ENCODE results near the gene AMMECR1L. TPM values are rescaled to one million over a fixed set of nuclear protein-coding genes. Genes with fewer than 3 reads are reported as not detected.
"Not testable (repeated sequence)": the region's sequence is repeated elsewhere in the genome, so short reads cannot be mapped to it uniquely, and the experiment has no call there.

AMMECR1L gene
- total RNA-seq, 1 experiment from 2014 or later = 10.5 TPM

DNA sequence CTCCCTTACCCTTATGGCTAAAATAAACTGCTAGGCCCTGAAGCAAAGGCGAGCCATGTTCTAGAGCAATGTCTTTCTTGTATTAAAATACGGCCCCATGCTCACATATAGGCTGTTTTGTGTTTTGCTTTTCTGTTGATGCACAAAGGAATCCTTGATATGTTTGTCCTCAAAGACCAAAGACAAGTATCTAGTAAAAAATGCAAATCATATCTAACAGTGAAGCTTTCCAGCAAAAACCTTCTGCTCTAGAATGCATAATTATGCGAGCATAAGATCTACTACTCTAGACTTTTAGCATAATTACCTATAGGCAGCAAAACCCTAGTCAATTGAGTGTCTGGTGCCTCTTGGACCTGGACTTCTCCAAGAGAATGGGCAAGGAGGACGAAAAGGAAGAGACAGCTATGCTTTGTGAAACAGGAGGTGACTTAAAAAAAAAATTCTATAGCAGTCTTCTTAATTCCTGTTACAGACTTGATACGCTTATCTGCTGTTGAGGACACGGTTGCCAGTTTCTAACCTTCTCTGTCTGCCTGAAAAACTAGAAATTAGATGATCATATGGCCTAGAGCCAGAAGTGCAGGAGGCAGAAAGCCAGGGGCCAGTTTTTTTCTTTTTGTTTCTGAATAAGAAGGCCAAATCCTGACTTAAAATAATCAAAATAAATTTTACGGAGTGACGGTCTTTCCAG lies 1.5 kb upstream of the AMMECR1L start:
- DNase-seq (ENCODE audit: low spot score) = no peak

DNA sequence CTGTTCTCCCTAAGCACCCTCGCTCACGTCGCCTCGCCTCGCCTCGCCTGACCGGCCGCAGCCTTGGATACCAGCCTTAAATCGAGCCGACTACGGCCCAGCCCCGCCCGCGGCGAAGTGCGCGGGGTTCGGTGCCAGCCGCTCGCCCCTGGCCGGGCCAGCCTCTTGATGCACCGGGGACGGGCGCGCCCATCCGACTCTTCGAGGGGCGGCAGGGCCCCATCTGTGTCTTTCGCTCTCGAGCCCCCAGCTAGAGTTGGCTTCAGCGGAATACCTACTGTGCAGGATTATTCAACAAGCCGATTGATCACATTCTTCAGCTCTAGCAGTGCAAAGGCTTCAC lies 808 bp upstream of the AMMECR1L start:
- not testable (repeated sequence) for DNase-seq (ENCODE audit: low spot score)

DNA sequence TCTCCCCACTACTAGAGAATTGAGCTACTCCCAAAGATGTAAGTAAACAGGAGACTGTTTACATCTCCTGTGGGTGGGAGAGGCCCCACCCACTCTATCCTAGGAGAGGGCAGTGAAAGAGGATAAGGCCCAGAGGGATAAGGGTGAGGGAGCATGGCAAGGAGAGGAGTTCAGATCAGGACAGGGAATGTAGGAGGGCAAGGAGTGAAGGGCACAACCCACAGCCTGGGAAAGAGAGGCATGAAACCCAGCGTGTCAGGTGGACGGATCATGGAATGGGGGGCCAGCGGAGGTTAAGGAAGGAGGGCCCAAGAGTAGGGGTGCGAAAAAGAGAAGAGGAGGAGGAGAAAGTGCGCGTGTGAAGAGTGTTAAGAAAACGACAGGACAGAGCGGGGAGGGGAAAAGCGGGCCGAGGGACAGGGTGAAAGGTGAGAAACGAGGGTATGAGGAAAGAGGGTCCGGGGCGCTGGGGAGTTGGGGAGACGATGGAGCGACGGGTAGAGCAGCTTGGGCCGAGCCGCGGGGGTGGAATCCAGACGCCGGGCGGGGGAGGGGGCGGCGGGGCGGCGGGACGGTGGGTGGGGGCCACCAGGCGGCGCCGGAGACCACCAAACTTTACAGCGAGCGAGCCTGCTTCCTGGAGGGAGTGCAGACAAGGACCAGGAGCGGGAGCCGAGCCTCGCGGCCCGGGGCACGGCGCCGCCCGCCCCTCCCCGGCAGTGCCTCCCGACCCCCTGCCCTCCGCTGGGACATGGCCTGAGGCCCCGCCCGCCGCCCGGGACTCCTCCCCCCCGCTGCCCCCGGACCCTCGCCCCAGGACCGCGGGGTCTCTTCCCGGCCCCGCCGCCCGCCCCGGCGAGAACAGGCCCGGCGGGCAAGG lies 655 bp downstream of the AMMECR1L start:
- peak; percentile 56 for DNase-seq (ENCODE audit: low spot score)

DNA sequence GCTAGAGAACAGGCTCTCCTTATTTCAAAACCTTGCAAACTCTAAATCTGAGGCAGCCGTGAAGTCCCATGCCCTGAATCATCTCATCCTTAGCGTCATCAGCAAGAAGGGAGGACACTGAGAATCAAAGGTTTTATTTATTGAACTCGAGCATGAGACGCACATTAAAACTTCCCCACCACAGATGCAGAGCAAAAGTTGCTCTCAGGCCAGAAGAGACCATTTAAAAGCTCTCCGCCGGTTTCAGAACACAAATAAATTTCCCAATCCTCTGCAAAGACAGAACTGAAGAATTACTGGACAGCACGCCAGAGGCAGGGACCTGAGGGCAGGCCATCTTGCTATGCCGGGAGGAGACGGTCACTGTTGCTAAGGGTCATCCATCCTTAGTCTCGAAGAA lies 1.3 kb downstream of the AMMECR1L start:
- DNase-seq (ENCODE audit: low spot score) = no peak

DNA sequence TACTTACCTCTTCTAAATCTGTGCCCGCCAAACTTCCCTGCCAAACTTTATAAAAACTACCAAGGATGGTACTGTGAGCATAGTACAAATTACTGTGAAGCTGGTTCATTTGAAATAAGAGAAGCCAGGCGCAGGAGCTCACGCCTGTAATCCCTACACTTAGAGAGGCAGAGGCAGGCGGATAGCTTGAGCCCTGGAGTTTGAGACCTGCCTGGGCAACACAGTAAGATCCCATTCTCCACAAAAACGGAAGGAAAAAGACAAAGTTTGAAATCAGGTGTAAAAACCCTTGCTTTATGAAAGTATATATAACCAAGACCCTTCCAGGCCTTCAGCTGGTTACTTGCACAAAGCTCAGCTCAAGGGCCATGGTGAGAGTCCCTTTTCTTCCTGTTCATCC lies 5.9 kb downstream of the AMMECR1L start:
- no peak for DNase-seq (ENCODE audit: low spot score)

DNA sequence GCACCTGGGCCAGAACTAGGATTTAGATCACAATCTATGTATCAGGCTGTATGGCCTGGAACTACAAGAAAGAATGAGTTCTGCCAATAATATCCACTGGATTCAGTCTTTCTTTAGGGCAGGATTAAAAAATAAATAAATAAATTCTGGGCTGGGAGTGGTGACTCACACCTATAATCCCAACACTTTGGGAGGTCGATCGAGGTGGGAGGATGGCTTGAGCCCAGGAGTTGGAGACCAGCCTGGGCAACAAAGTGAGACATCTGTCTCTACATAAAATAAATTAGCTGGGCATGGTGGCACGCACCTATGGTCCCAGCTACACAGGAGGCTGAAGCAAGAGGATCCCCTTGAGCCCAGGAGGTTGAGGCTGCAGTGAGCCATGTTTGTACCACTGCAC lies 8.1 kb downstream of the AMMECR1L start:
- no peak for DNase-seq (ENCODE audit: low spot score)

DNA sequence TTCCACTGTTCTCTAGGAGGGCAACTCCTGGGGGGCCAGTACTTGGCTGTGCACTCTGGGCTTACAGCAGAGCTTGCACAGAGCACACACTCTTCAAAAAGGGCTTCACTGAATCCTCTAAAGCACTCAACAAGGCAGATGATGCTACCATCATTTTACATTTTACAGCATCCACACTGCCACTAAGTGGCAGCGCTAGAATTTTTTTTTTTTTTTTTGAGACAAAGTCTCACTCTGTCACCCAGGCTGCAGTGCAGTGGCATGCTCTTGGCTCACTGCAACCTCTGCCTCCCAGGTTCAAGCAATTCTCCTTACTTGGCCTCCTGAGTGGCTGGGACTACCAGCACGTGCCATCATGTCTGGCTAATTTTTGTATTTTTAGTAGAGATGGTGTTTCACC lies 8.6 kb downstream of the AMMECR1L start:
- no peak for DNase-seq (ENCODE audit: low spot score)

DNA sequence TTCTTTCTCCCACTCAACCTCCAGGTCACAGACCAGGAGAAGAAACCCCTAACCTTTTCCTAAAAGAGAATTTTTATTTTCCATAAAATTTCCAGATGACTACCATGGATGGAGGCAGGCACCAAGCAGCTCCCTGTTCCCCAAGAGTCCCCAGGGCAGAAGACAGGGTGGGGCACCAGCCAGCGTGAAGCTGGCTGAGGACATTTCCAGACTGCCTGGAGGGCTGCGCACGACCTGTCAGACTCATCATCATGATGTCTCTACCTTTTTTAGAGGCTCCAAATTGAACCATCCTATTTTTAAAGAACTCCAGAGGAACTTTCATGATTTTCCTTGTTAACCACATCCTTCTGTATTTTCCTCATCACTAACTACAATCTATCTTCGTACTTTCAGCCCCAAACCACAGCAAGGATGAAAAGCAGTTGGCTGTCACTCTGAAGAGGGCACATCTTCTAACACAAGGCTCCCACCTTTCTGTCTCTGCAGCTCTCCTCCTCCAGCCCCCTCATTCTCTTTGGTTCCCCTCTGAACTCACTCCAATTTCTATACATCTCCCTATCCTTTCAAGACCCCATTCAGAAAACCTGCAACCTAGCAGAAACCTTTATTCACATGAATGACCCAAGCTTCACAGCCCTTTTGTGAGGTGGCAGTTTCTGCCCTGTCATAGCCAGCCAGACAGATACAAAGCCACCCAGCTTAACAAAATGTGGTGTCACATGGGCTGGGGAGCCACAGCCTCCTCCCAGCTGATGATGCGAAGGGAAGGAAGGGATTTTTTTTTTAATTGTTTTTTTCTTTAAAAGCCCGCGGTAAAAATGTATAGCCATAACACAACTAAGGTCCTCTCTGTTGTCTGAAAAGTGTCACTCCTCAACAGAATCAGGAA lies 11.1 kb downstream of the AMMECR1L start:
- no peak for DNase-seq (ENCODE audit: low spot score)

DNA sequence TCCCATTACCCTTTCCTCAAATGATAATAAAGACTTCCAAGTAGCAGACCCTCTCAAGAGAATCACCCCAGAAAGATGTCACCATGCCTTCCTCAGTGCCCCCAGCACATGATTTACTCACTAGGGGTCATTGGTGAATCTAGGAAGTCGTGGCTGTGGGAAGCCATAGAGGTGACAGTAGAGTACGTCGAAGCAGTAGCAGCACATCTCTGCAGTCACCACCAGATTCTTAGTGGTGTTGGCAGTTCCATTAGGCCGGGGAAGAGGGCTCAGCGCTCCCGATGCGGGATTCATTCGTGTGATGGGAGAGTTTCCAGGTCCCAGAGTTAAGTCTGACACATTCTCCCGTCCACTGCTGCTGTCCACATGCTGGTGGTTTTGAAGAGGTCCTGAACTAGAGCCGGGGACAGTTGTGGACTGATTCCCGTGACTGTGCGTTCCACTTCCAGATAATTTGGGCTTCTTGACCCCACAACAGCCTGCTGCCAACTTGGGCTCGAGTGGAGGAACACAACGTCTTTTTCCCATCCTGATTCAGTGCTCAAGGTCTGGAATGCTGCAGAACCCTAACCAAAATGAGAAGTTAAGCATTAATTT lies 12.0 kb downstream of the AMMECR1L start:
- no peak for DNase-seq (ENCODE audit: low spot score)

DNA sequence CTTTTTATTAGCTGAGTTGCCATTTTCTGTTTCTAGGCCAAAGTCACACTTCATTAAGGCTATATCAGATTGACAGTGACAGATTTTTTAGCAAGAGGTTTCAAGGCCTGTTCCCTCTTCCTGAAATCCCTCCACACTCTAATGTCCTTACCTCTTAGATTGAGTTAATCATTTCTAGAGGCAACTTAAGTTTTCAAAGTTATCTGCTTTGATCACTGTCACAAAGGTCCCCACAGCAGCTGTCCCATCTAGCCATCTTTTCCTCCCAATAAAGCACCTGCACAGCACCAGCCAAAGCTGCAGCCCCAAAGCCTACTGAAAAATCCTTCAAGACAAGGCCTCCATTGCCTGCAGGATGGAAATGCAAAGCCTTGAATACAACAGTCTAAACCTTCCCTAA lies 13.4 kb downstream of the AMMECR1L start:
- DNase-seq (ENCODE audit: low spot score) = no peak

DNA sequence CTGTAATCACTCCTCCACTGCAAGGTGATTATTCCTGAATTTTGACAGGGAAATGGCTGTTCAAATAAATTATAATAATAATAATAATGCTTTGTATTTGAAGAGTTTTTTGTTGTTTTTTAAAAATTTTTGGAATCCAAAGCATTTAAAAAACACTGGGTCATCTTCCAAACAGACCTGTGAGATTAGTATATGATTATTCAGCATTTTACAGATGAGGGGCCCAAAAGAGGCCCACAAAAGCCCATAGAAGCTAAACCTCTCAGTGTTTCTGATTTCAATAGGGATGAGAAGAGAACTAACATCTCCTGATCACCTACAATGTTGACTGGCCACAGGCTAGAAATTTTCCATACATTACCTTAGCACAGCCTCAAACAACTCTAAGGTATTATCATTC lies 19.8 kb downstream of the AMMECR1L start:
- no peak for DNase-seq (ENCODE audit: low spot score)

DNA sequence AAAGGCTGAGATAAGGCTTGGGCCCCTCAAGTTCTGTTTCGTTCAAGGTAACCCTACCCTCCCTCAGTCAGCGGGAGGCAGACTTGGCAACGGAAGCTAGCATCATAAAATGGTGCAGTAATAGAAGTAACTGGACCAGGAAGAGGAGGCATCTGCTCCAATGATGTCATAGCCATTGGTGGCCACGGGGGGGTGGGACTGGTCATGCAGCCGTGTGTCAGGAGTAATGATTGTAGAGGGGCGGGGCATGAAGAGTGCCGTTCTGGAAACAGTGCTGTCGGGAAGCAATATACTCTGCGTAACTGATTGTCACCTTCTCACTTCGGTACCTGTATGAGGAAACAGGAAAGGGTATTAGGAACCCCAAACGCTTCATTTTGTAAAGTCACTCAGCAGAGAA lies 20.9 kb downstream of the AMMECR1L start:
- DNase-seq (ENCODE audit: low spot score) = peak; percentile 37

DNA sequence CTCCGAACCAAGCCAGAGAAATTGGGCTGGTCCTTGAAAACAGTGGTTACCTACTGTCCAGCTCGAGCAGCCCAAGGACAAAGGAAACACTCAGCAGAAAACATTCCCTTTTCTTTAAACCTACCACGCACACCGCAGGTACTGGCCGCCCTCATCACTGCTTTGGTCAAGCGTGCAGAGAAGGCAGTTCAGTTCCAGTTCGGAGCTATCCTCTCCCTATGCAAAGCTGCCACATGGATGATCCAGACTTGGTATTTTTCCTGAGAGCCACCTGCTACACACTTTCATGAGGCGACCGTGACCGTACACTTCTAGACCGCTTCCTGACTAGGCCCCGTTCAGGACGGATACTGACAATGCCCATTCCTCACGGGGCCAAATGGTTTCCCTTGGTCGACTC lies 23.5 kb downstream of the AMMECR1L start:
- DNase-seq (ENCODE audit: low spot score) = no peak

DNA sequence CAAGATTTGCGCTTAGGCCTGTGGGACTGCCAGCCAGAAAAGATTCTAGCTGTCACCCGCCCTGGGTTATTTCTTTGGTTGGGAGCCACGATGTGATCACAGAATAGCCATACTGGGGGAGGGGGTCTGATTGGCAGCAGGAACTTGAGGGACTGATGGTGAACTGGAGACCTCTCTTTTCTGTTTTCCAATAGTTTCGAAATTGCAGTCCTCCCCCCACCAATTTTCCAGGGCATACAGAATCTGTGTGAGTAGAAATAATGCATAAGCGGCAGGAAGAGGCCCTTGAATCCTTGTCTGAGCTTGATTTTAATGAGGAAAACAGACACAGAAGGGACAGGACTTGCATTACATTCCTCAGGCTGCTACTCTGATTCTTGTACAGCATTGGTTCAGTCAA lies 25.6 kb downstream of the AMMECR1L start:
- no peak for DNase-seq (ENCODE audit: low spot score)

DNA sequence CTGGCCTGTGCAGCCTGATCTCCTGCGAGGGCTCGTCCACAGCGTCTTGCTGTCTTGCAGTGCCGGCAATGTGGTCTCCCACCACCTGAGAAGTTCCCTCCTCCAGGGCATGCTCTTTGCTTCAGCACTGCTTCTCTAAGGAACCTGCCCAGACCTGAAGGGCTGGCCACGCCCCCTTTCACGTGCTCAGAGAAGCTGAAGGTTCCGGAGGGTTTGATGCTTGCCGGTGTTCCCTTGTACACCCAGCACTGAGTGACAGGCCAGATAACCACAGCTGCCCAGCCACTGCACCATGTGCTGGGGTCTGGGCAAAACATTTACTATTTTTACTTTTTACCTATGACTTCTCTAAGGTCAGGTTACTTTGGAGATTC lies 26.1 kb downstream of the AMMECR1L start:
- DNase-seq (ENCODE audit: low spot score) = peak; percentile 83

DNA sequence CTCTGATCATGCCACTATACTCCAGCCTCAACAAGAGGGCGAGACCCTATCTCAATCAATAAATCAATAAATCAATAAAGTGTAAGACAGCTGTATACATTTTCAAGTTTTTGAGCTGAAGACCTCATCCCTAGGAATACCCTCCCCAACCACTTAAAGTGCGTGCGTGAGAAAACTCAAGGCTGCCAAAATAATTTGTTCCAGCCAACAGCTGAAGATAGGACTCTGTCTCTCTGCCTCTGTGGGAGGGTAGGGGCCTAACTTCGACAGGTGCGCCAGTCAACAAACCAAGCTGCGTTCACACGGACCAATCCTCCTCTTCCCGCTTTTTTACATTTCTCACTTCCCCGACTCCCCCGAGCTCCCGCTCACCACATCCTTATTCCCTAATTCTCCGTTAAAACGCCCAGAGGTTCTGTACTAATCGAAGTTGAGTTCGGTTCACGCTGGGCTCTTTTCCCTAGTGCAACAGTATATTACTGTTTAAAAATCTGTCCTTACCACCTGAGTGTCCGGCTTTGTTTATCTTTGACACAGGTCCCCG lies 28.4 kb downstream of the AMMECR1L start:
- DNase-seq (ENCODE audit: low spot score) = peak; percentile 41

DNA sequence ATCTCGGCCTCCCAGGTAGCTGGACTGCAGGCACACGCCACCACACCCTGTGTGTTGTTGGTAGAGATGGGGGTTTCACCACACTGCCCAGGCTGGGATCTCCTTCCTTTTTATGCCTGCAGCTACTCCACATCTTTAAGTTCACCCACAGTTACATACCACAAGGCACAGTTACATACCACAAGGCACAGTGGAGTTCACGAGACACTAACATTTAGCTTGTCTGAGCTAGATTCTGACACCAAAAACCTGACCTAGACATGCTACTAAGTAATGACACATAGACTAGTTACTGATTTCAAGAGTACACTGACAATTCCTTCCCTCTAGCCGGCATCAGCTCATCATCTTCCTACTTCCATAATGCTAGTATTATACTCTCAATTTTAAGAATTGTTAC lies 32.1 kb downstream of the AMMECR1L start:
- DNase-seq (ENCODE audit: low spot score) = no peak

DNA sequence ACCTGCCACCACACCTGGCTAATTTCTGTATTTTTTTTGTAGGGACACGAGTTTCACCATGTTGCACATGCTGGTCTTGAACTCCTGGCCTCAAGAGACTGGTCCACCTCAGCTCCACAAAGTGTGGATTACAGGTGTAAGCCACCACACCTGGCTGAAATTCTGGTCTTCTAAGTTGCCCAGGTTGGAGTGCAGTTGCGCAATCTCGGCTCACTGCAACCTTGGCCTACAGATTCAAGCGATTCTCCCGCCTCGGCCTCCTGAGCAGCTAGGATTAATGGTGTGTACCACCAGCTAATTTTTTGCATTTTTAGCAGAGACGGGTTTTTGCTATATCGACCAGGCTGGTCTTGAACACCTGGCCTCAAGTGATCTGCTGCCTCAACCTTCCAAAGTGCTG lies 33.4 kb downstream of the AMMECR1L start:
- DNase-seq (ENCODE audit: low spot score) = no peak

DNA sequence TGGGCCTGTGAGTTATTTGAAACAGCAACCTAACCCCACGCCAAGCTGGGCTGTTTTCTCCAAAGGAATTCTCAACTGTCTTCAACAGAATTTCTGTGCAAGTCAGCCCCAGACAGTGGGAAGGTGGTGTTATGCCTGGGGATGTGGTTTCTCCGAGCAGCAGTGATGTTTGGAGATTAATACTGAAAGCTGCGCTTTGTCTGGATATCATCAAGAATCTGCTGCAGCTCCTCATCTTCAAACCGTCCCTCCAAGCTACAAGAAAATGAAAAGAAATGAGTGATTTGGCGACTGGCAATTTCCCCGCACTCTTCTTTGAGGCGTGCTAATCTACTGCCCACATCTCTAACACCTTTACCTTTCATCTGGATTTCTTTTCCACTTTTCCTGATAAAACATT lies 37.8 kb downstream of the AMMECR1L start:
- DNase-seq (ENCODE audit: low spot score) = no peak

DNA sequence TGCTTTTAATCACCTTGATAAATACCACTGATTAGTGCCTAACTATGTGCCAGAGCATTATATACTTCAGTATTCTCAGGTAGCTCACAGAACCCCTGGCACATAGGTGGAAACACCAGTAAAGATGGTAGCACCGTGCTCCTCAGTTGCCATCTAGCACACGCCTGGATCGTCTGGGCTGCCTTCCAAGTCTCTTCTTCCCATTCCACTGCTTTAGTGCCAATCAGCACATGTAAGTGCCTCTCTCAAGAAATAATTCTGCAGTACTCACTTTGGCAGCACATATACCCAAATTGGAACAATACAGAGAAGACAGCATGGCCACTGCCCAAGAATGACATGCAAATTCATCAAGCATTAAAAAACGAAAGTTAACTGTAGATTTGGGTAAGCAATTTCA lies 40.8 kb downstream of the AMMECR1L start:
- DNase-seq (ENCODE audit: low spot score) = no peak

DNA sequence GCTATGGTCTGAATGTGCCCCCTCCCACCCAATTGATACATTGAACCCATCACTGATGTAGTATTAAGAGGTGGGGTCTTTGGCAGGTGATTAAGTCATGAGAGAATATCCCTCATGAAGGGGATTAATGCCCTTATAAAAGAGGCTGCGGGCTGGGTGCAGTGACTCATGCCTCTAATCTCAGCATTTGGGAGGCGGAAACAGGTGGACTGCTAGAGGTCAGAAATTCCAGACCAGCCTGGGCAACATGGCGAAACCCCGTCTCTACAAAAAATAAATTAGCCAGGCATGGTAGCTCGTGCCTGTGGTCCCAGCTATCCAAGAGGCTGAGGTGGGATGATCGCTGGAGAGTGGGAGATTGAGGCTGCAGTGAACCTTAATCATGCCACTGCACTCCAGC lies 42.1 kb downstream of the AMMECR1L start:
- DNase-seq (ENCODE audit: low spot score) = no peak
